Measurements from ENCODE around the gene ZNF473.

Gene ZNF473

GRCh38 chr19:50025794-50026549, at the start of gene ZNF473:
ZNF473 (plus strand) TSS chr19:50026005; CDS start chr19:50031083, 5,078 bp downstream.
- peak; percentile 97 for DNase-seq

GRCh38 chr19:49976496-49976895, 49.3 kb upstream of the ZNF473 start:
- DNase-seq: no peak

- no peak for DNase-seq
These were observed 48.7 kb upstream of the ZNF473 start for GRCh38 chr19:49977076-49977475.

GRCh38 chr19:49977881-49978280, 47.9 kb upstream of the ZNF473 start:
- DNase-seq: no peak

- no peak for DNase-seq
These were observed 47.5 kb upstream of the ZNF473 start for GRCh38 chr19:49978324-49978723.

GRCh38 chr19:49981603-49982593, 43.9 kb upstream of the ZNF473 start:
- DNase-seq: no peak

GRCh38 chr19:49983645-49984229, 42.1 kb upstream of the ZNF473 start:
- peak; percentile 66 for DNase-seq

- no peak for DNase-seq
These were observed 41.3 kb upstream of the ZNF473 start for GRCh38 chr19:49984491-49984890.

- DNase-seq: no peak
These were observed 39.9 kb upstream of the ZNF473 start for GRCh38 chr19:49985871-49986270.

- no peak for DNase-seq
These were observed 39.5 kb upstream of the ZNF473 start for GRCh38 chr19:49986354-49986753.

- DNase-seq: no peak
These were observed 38.6 kb upstream of the ZNF473 start for GRCh38 chr19:49987159-49987698.

GRCh38 chr19:49988007-49988406, 37.8 kb upstream of the ZNF473 start:
- DNase-seq: no peak

- DNase-seq: no peak
These were observed 37.4 kb upstream of the ZNF473 start for GRCh38 chr19:49988433-49988832.

GRCh38 chr19:49997709-49998108, 28.1 kb upstream of the ZNF473 start:
- DNase-seq: no peak

GRCh38 chr19:49999371-50000010, 26.3 kb upstream of the ZNF473 start:
- DNase-seq: peak; percentile 31

GRCh38 chr19:50000038-50000840, 25.6 kb upstream of the ZNF473 start:
- DNase-seq: no peak

GRCh38 chr19:50000841-50001557, 24.8 kb upstream of the ZNF473 start:
- no peak for DNase-seq

- DNase-seq: no peak
These were observed 24.0 kb upstream of the ZNF473 start for GRCh38 chr19:50001775-50002174.

GRCh38 chr19:50002386-50002960, 23.3 kb upstream of the ZNF473 start:
- no peak for DNase-seq

GRCh38 chr19:50003254-50003788, 22.5 kb upstream of the ZNF473 start:
- no peak for DNase-seq
